Karpas-422 (cell line): ENCODE data around the gene MPP4. TPM values are rescaled to one million over a fixed set of nuclear protein-coding genes. Genes with fewer than 3 reads are reported as not detected.

Source experiments
- DNase-seq: peaks from one replicate; pipeline ENCODE4 v3.0.0-alpha.2; 2015
- H2AFZ ChIP-seq: fragments of 200-600 bp; sonication (generic); 2 replicates; pipeline ENCODE4 v1.6.1; 2014; ENCODE audit warnings: antibody characterized with exemption, low read length, mixed read lengths
- H3K27ac ChIP-seq: fragments of 200-600 bp; sonication (generic); 2 replicates; pipeline ENCODE4 v1.5.1; 2014; ENCODE audit warnings: mild to moderate bottlenecking, low read length, moderate library complexity
- H3K27me3 ChIP-seq: fragments of 200-600 bp; sonication (generic); 2 replicates; pipeline ENCODE4 v1.6.1; 2014; ENCODE audit warnings: low read length, mixed read lengths
- H3K36me3 ChIP-seq: fragments of 200-600 bp; sonication (generic); 2 replicates; pipeline ENCODE4 v1.6.1; 2014; ENCODE audit warnings: low read length, mixed read lengths; ENCODE audit not compliant: insufficient read depth
- H3K4me1 ChIP-seq: fragments of 200-600 bp; sonication (generic); 2 replicates; pipeline ENCODE4 v1.6.1; 2014; ENCODE audit warnings: mild to moderate bottlenecking, low read length, mixed read lengths
- H3K4me2 ChIP-seq: fragments of 200-600 bp; sonication (generic); 2 replicates; pipeline ENCODE4 v1.6.1; 2014; ENCODE audit warnings: low read length, low read depth, mild to moderate bottlenecking; ENCODE audit not compliant: poor library complexity, severe bottlenecking
- H3K4me3 ChIP-seq: fragments of 200-600 bp; sonication (generic); 2 replicates; pipeline ENCODE4 v1.5.1; 2014; ENCODE audit warnings: mild to moderate bottlenecking, antibody characterized with exemption, low read length, mixed read lengths
- H3K79me2 ChIP-seq: fragments of 200-600 bp; sonication (generic); 2 replicates; pipeline ENCODE4 v1.6.1; 2014; ENCODE audit warnings: mild to moderate bottlenecking, low read length, mixed read lengths
- H3K9ac ChIP-seq: fragments of 200-600 bp; sonication (generic); 2 replicates; pipeline ENCODE4 v1.6.0; 2014; ENCODE audit warnings: low read length
- H3K9me2 ChIP-seq: fragments of 200-600 bp; sonication (generic), shearing (Covaris generic); replicated peaks from 2 replicates; pipeline ENCODE4 v1.6.0; 2014; ENCODE audit warnings: mild to moderate bottlenecking, low read length, moderate library complexity; ENCODE audit not compliant: insufficient read depth
- H3K9me3 ChIP-seq: fragments of 300-700, 200-600 bp; sonication (generic); 2 replicates; pipeline ENCODE4 v1.6.1; 2014; ENCODE audit warnings: low read length, mixed read lengths
- H4K20me1 ChIP-seq: fragments of 200-600 bp; sonication (generic); 2 replicates; pipeline ENCODE4 v1.6.1; 2014; ENCODE audit warnings: mild to moderate bottlenecking, antibody characterized with exemption, low read length, low read depth; ENCODE audit not compliant: insufficient read depth
- total RNA-seq: library from RNA; depleted of rRNA; stranded (reverse); fragments of >200 nt; shearing (Covaris generic); gene quantifications from 2 replicates; pipeline ENCODE4 v1.2.3, GENCODE V29; 2014; ENCODE audit warnings: low replicate concordance

The MPP4 gene
- total RNA-seq, 1 experiment from 2014 or later, result 0.45 TPM

DNA sequence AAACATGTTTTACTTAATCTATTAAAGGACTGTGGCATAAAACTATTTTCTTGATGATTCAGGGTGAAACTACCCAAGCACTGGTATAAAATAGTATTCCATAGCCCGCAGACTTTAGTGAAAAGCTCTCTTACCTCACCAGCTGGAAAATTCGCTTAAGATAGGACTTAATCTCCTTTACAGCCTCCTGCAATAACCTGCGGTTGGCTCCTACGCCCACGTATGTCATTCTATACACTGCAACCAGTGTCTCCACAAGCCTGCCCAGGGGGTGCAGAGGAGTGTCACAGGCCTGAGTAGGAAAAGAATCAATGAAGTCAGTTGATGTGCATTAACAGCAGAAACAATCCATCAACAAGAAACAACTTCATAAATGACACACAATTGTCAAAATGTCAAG lies 11.3 kb upstream of the MPP4 start:
- H3K27ac ChIP-seq, result no peak overlapping the region
- no peak overlapping the region for H3K4me3 ChIP-seq
- H3K9ac ChIP-seq, result no peak overlapping the region
- no peak for DNase-seq
- no peaks in the 10 kb centered on the region for H3K4me1 ChIP-seq
- no peaks in the 10 kb centered on the region for H3K9me3 ChIP-seq
- no peak overlapping the region for H2AFZ ChIP-seq
- H3K36me3 ChIP-seq, result no peaks in the 10 kb centered on the region
- H3K79me2 ChIP-seq, result no peaks in the 10 kb centered on the region
- no peaks in the 10 kb centered on the region for H4K20me1 ChIP-seq
- no peaks in the 10 kb centered on the region for H3K27me3 ChIP-seq
- H3K4me2 ChIP-seq, result no peak overlapping the region
- no peaks in the 10 kb centered on the region for H3K9me2 ChIP-seq

DNA sequence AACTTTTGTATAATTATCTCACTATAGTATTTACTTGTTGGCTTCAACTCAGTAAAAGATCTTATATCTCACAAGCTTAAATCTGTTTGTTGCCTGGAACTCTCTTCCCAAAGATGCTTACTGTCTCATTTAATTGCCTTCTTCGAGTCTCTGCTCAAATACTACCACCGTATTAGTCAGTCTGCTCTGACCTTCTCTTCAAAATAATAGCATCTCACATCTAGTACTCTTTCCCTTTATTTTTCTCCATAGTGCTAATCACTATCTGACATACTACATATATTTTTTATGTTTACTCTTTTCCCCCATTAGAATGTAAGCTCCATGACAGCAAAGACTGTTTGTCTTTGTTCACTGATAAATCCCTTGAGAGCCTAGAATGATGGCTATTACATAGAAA lies 10.6 kb upstream of the MPP4 start:
- H3K9me2 ChIP-seq, result no peaks in the 10 kb centered on the region
- no peak overlapping the region for H3K9ac ChIP-seq
- H2AFZ ChIP-seq, result no peak overlapping the region
- H4K20me1 ChIP-seq, result no peaks in the 10 kb centered on the region
- no peak for DNase-seq
- H3K27me3 ChIP-seq, result no peaks in the 10 kb centered on the region
- H3K36me3 ChIP-seq, result no peaks in the 10 kb centered on the region
- H3K9me3 ChIP-seq, result no peaks in the 10 kb centered on the region
- no peaks in the 10 kb centered on the region for H3K79me2 ChIP-seq
- no peaks in the 10 kb centered on the region for H3K4me1 ChIP-seq
- H3K4me3 ChIP-seq, result no peak overlapping the region
- H3K4me2 ChIP-seq, result no peak overlapping the region
- no peak overlapping the region for H3K27ac ChIP-seq

GRCh38 chr2:201707753-201708152 lies 9.3 kb upstream of the MPP4 start:
- H2AFZ ChIP-seq, result no peak overlapping the region
- no peak overlapping the region for H3K4me2 ChIP-seq
- H3K9me2 ChIP-seq, result no peaks in the 10 kb centered on the region
- H3K79me2 ChIP-seq, result no peaks in the 10 kb centered on the region
- DNase-seq, result no peak
- H3K27ac ChIP-seq, result no peak overlapping the region
- H3K9ac ChIP-seq, result no peak overlapping the region
- H3K4me3 ChIP-seq, result no peak overlapping the region
- no peaks in the 10 kb centered on the region for H3K4me1 ChIP-seq
- no peaks in the 10 kb centered on the region for H3K36me3 ChIP-seq
- no peaks in the 10 kb centered on the region for H3K9me3 ChIP-seq
- H4K20me1 ChIP-seq, result no peaks in the 10 kb centered on the region
- no peaks in the 10 kb centered on the region for H3K27me3 ChIP-seq

GRCh38 chr2:201707142-201707541 lies 8.7 kb upstream of the MPP4 start:
- H3K9me3 ChIP-seq, result no peaks in the 10 kb centered on the region
- no peaks in the 10 kb centered on the region for H3K9me2 ChIP-seq
- H3K9ac ChIP-seq, result no peak overlapping the region
- no peaks in the 10 kb centered on the region for H3K79me2 ChIP-seq
- no peaks in the 10 kb centered on the region for H3K36me3 ChIP-seq
- no peaks in the 10 kb centered on the region for H3K4me1 ChIP-seq
- H3K27ac ChIP-seq, result no peak overlapping the region
- H3K27me3 ChIP-seq, result no peaks in the 10 kb centered on the region
- H3K4me3 ChIP-seq, result no peak overlapping the region
- no peak for DNase-seq
- H3K4me2 ChIP-seq, result no peak overlapping the region
- H2AFZ ChIP-seq, result no peak overlapping the region
- no peaks in the 10 kb centered on the region for H4K20me1 ChIP-seq

DNA sequence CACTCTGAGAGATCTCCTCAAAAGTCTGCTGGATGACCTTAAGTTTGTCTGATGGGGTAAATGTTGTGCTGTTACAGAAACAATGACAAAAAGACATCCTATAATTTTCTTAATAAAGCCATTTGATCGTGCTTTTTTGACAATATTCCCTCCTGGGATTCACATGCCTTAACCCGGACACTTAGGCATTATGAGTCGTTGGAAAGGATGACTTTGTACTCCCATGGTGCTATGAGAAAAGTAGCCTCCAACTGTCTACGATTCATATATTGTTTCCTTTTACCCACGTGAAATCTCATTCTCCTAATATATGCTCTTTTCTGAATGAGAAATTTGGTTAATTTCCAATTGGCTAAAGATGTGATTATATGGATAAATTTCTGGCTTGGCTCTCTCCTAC lies 6.1 kb upstream of the MPP4 start:
- Histone ChIP-seq H3K9me3 (no peaks in the 10 kb centered on the region), H2AFZ (no peak overlapping the region), H3K79me2 (no peaks in the 10 kb centered on the region), H3K4me1 (no peaks in the 10 kb centered on the region), H3K9me2 (no peaks in the 10 kb centered on the region), H3K27ac (no peak overlapping the region), H3K9ac (no peak overlapping the region), H4K20me1 (no peaks in the 10 kb centered on the region), H3K4me3 (no peak overlapping the region), H3K27me3 (no peaks in the 10 kb centered on the region), H3K4me2 (no peak overlapping the region), H3K36me3 (no peaks in the 10 kb centered on the region)
- no peak for DNase-seq

- DNase-seq, result no peak
- Histone ChIP-seq H3K4me1 (no peaks in the 10 kb centered on the region), H3K27ac (no peak overlapping the region), H4K20me1 (no peaks in the 10 kb centered on the region), H3K36me3 (no peaks in the 10 kb centered on the region), H3K79me2 (no peaks in the 10 kb centered on the region), H3K4me3 (no peak overlapping the region), H3K27me3 (no peaks in the 10 kb centered on the region), H2AFZ (no peak overlapping the region), H3K9me3 (no peaks in the 10 kb centered on the region), H3K9me2 (no peaks in the 10 kb centered on the region), H3K4me2 (no peak overlapping the region), H3K9ac (no peak overlapping the region)
Measured at GRCh38 chr2:201701646-201702045, 3.2 kb upstream of the MPP4 start.

DNA sequence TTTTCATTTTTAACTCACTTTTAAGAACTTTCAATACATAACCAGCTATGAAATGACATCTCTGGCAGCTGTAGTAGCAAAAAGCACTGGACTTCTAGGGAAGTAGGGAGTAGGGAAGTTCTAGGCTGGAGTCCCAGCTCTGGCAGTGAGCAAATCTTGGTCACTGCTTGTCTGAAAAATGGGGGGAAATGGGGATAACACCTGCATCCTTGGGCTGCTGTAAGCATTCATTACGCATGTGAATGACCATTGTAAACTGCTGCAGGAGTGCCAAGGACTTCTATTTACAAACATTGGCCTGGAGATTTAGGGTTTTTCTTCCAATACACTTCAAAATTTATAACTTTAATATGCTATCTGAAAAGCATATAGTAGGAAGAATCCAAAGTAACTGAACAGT lies 972 bp upstream of the MPP4 start:
- no peak overlapping the region for H3K4me2 ChIP-seq
- no peak overlapping the region for H3K9ac ChIP-seq
- no peak overlapping the region for H3K4me3 ChIP-seq

GRCh38 chr2:201697899-201698298 lies 545 bp downstream of the MPP4 start:
- H3K79me2 ChIP-seq, result no peaks in the 10 kb centered on the region
- H3K9me2 ChIP-seq, result no peaks in the 10 kb centered on the region
- no peak overlapping the region for H3K27ac ChIP-seq
- no peaks in the 10 kb centered on the region for H3K27me3 ChIP-seq
- no peaks in the 10 kb centered on the region for H3K9me3 ChIP-seq
- no peaks in the 10 kb centered on the region for H4K20me1 ChIP-seq
- no peak for DNase-seq
- H2AFZ ChIP-seq, result no peak overlapping the region
- H3K4me2 ChIP-seq, result no peak overlapping the region
- H3K4me3 ChIP-seq, result no peak overlapping the region
- no peaks in the 10 kb centered on the region for H3K4me1 ChIP-seq
- no peak overlapping the region for H3K9ac ChIP-seq
- H3K36me3 ChIP-seq, result no peaks in the 10 kb centered on the region

More for the DNA sequence above, 972 bp upstream of the MPP4 start:
- H3K36me3 ChIP-seq, result no peaks in the 10 kb centered on the region
- H4K20me1 ChIP-seq, result no peaks in the 10 kb centered on the region
- H3K4me1 ChIP-seq, result no peaks in the 10 kb centered on the region
- no peaks in the 10 kb centered on the region for H3K79me2 ChIP-seq
- H3K27ac ChIP-seq, result no peak overlapping the region
- H3K9me2 ChIP-seq, result no peaks in the 10 kb centered on the region
- no peaks in the 10 kb centered on the region for H3K9me3 ChIP-seq
- DNase-seq, result no peak
- no peak overlapping the region for H2AFZ ChIP-seq
- no peaks in the 10 kb centered on the region for H3K27me3 ChIP-seq

DNA sequence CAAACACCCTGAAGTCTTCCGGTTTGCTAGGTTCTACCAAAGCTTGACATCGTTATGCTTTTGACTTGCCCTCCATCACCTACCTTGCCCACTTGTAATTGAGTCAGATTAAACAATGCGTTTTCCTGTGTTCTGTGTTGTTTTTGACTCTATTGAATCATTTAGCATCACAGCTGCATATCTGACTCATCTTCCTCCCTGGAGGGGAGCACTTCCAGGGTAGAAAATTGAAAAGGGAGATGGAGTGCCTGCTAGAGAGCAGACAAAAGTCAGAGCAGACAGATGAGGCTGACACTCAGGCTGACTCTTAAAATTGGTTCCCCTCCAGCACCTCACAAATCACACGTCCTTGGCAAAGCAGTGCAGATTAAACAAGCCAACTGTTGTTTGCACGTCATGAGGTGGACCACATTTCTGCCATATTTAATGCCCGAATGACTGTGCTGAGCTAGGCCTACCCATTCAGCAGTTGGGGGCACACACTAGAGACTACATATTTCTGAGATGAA lies 2.2 kb downstream of the MPP4 start:
- no peaks in the 10 kb centered on the region for H3K9me2 ChIP-seq
- no peaks in the 10 kb centered on the region for H3K79me2 ChIP-seq
- no peak for DNase-seq
- no peak overlapping the region for H3K27ac ChIP-seq
- H3K27me3 ChIP-seq, result no peaks in the 10 kb centered on the region
- H4K20me1 ChIP-seq, result no peaks in the 10 kb centered on the region
- no peak overlapping the region for H2AFZ ChIP-seq
- H3K4me1 ChIP-seq, result no peaks in the 10 kb centered on the region
- H3K4me2 ChIP-seq, result no peak overlapping the region
- no peaks in the 10 kb centered on the region for H3K36me3 ChIP-seq
- no peaks in the 10 kb centered on the region for H3K9me3 ChIP-seq
- H3K9ac ChIP-seq, result no peak overlapping the region
- H3K4me3 ChIP-seq, result no peak overlapping the region
